ENCODE measurements around the gene NELL1.

The NELL1 gene

GRCh38 chr11:21372672-21373071 is 703.3 kb downstream of the NELL1 start:
- no peak for DNase-seq

- no peak for DNase-seq
These were observed 705.0 kb downstream of the NELL1 start for GRCh38 chr11:21374376-21374775.

GRCh38 chr11:21385669-21386440 is 716.5 kb downstream of the NELL1 start:
- no peak for DNase-seq

GRCh38 chr11:21390430-21390829 is 721.0 kb downstream of the NELL1 start:
- no peak for DNase-seq

GRCh38 chr11:21396342-21397008 is 727.1 kb downstream of the NELL1 start:
- no peak for DNase-seq

- DNase-seq: no peak
These were observed 728.8 kb downstream of the NELL1 start for GRCh38 chr11:21398195-21398594.

GRCh38 chr11:21401496-21401895 is 732.1 kb downstream of the NELL1 start:
- DNase-seq: no peak

GRCh38 chr11:21402274-21402673 is 732.9 kb downstream of the NELL1 start:
- no peak for DNase-seq

- no peak for DNase-seq
These were observed 733.7 kb downstream of the NELL1 start for GRCh38 chr11:21403069-21403468.

- no peak for DNase-seq
These were observed 736.0 kb downstream of the NELL1 start for GRCh38 chr11:21405422-21405821.

- no peak for DNase-seq
These were observed 741.1 kb downstream of the NELL1 start for GRCh38 chr11:21410513-21410912.

GRCh38 chr11:21411104-21411503 is 741.7 kb downstream of the NELL1 start:
- no peak for DNase-seq

GRCh38 chr11:21411597-21411996 is 742.2 kb downstream of the NELL1 start:
- DNase-seq: no peak

- no peak for DNase-seq
These were observed 743.4 kb downstream of the NELL1 start for GRCh38 chr11:21412652-21413383.

GRCh38 chr11:21414953-21415352 is 745.6 kb downstream of the NELL1 start:
- DNase-seq: no peak

GRCh38 chr11:21415606-21416005 is 746.2 kb downstream of the NELL1 start:
- DNase-seq: no peak

GRCh38 chr11:21421711-21422329 is 752.4 kb downstream of the NELL1 start:
- no peak for DNase-seq

GRCh38 chr11:21426931-21427330 is 757.5 kb downstream of the NELL1 start:
- no peak for DNase-seq

GRCh38 chr11:21427726-21428125 is 758.3 kb downstream of the NELL1 start:
- no peak for DNase-seq

- DNase-seq: no peak
These were observed 759.4 kb downstream of the NELL1 start for GRCh38 chr11:21428796-21429195.

- DNase-seq: no peak
These were observed 760.0 kb downstream of the NELL1 start for GRCh38 chr11:21429401-21429800.

GRCh38 chr11:21430537-21430936 is 761.2 kb downstream of the NELL1 start:
- DNase-seq: no peak

GRCh38 chr11:21446939-21447590 is 777.7 kb downstream of the NELL1 start:
- DNase-seq: no peak

All from CD4-positive, alpha-beta T cell treated with Interleukin-1 beta for 1 hour (primary cell).